SK-N-SH (cell line): ENCODE measurements around the gene MAPKAP1. TPM values are rescaled to one million over a fixed set of nuclear protein-coding genes. Genes with fewer than 3 reads are reported as not detected.

Experiments used
- CTCF ChIA-PET: fragments of 300-600, 350-600 bp; formaldehyde crosslinking; extraction: SDS; loops from one replicate; lab custom pipeline; 2021; lab: Yijun Ruan, JAX
- POLR2A ChIA-PET: fragments of 350-600 bp; sonication (Branson Sonifier 250); formaldehyde crosslinking; extraction: SDS; loops from one replicate; lab custom pipeline; 2020; ENCODE audit warnings: antibody characterized with exemption, inconsistent platforms; lab: Yijun Ruan, JAX
- DNase-seq: peaks from one replicate; pipeline ENCODE4 v3.0.0; 2012
- H2AFZ ChIP-seq: fragments of 200-600 bp; sonication (generic); 2 replicates; pipeline ENCODE4 v1.8.1; 2016; ENCODE audit warnings: antibody characterized with exemption, mild to moderate bottlenecking, low read depth
- H3F3A ChIP-seq: fragments of 200-600 bp; sonication (generic); replicated peaks from 2 replicates; pipeline ENCODE3; 2016; ENCODE audit warnings: antibody characterized with exemption, mild to moderate bottlenecking; ENCODE audit not compliant: insufficient read depth
- H3K27ac ChIP-seq, 2 experiments: fragments of 200-500 bp in 1 of 2; fragments of 200-600 bp in 1 of 2; sonication (Bioruptor generic) in 1 of 2; sonication (generic), shearing (Covaris generic) in 1 of 2; 2 replicates each; pipeline versions ENCODE4 v1.5.1 to v1.6.1; 2014 to 2016; ENCODE audit warnings: low read depth in 2 of 2, inconsistent platforms in 1 of 2, low read length in 1 of 2, mild to moderate bottlenecking in 1 of 2, mixed read lengths in 1 of 2
- H3K27me3 ChIP-seq: fragments of 200-600 bp; sonication (generic), shearing (Covaris generic); 2 replicates; pipeline ENCODE4 v1.6.1; 2016; ENCODE audit warnings: mixed run types; ENCODE audit not compliant: insufficient read depth
- H3K36me3 ChIP-seq, 2 experiments: fragments of 200-500 bp in 1 of 2; fragments of 200-600 bp in 1 of 2; sonication (Bioruptor generic) in 1 of 2; sonication (generic) in 1 of 2; replicated peaks in 1 of 2; 2 replicates each; pipeline versions ENCODE3 to v1.5.1; 2014 to 2016; ENCODE audit warnings: low read length in 1 of 2, mild to moderate bottlenecking in 1 of 2; ENCODE audit not compliant: insufficient read depth in 2 of 2, control insufficient read depth in 1 of 2
- H3K4me1 ChIP-seq, 2 experiments: fragments of 200-500 bp in 1 of 2; fragments of 200-600 bp in 1 of 2; sonication (Bioruptor generic) in 1 of 2; sonication (generic), shearing (Covaris generic) in 1 of 2; 2 replicates each; pipeline versions ENCODE4 v1.5.1 to v1.6.1; 2014 to 2016; ENCODE audit warnings: low read depth in 1 of 2, low read length in 1 of 2, mixed run types in 1 of 2; ENCODE audit not compliant: insufficient read depth in 2 of 2, control insufficient read depth in 1 of 2
- H3K4me2 ChIP-seq: fragments of 200-600 bp; sonication (generic), shearing (Covaris generic); 2 replicates; pipeline ENCODE4 v1.6.1; 2017; ENCODE audit warnings: mixed run types
- H3K4me3 ChIP-seq, 2 experiments: fragments of 200-500 bp in 1 of 2; fragments of 200-600 bp in 1 of 2; sonication (Bioruptor generic) in 1 of 2; sonication (generic), shearing (Covaris generic) in 1 of 2; 2 replicates each; pipeline versions ENCODE4 v1.5.1 to v1.8.1; 2014 to 2016; ENCODE audit warnings: low read depth in 2 of 2, inconsistent platforms in 1 of 2, low read length in 1 of 2, mild to moderate bottlenecking in 1 of 2, mixed read lengths in 1 of 2, moderate library complexity in 1 of 2
- H3K79me2 ChIP-seq: fragments of 200-600 bp; sonication (generic); 2 replicates; pipeline ENCODE4 v1.8.1; 2017; ENCODE audit warnings: mild to moderate bottlenecking; ENCODE audit not compliant: insufficient read depth
- H3K9ac ChIP-seq: fragments of 200-600 bp; sonication (generic); 2 replicates; pipeline ENCODE4 v1.6.1; 2017; ENCODE audit warnings: mixed run types
- H3K9me2 ChIP-seq: fragments of 200-600 bp; sonication (generic); 2 replicates; pipeline ENCODE4 v1.6.1; 2017; ENCODE audit warnings: mixed run types
- H3K9me3 ChIP-seq: fragments of 200-600 bp; sonication (generic); 2 replicates; pipeline ENCODE4 v1.6.1; 2017; ENCODE audit warnings: mixed run types, mild to moderate bottlenecking, moderate library complexity
- H4K20me1 ChIP-seq: fragments of 200-600 bp; sonication (generic); 2 replicates; pipeline ENCODE4 v1.6.1; 2017; ENCODE audit warnings: mild to moderate bottlenecking, mixed run types; ENCODE audit not compliant: insufficient read depth
- ELF1 ChIP-seq: IDR thresholded peaks from 2 replicates; pipeline ENCODE4 v1.4.0; 2012
- FOSL2 ChIP-seq: IDR thresholded peaks from 2 replicates; pipeline ENCODE4 v1.4.0; 2012; ENCODE audit warnings: low read depth, mild to moderate bottlenecking, moderate library complexity, borderline replicate concordance
- FOXJ3 ChIP-seq: sonication (generic); formaldehyde crosslinking; IDR thresholded peaks from 2 replicates; pipeline ENCODE4 v1.5.1; 2020; ENCODE audit warnings: mild to moderate bottlenecking, missing genetic modification reagents
- FOXM1 ChIP-seq: IDR thresholded peaks from 2 replicates; pipeline ENCODE4 v1.4.0; 2012; ENCODE audit warnings: low read depth, mild to moderate bottlenecking
- MAX ChIP-seq: IDR thresholded peaks from 2 replicates; pipeline ENCODE4 v1.4.0; 2012; ENCODE audit warnings: low read depth
- MXI1 ChIP-seq: IDR thresholded peaks from 2 replicates; pipeline ENCODE4 v1.6.1; 2012; ENCODE audit warnings: mild to moderate bottlenecking, low read depth, low read length, improper control_type of control experiment
- NFIC ChIP-seq: IDR thresholded peaks from 2 replicates; pipeline ENCODE4 v1.4.0; 2012; ENCODE audit warnings: borderline replicate concordance
- RFX5 ChIP-seq: IDR thresholded peaks from 2 replicates; pipeline ENCODE4 v1.6.1; 2012; ENCODE audit warnings: mild to moderate bottlenecking, improper control_type of control experiment, low read length
- SIN3A ChIP-seq: IDR thresholded peaks from 2 replicates; pipeline ENCODE4 v1.6.1; 2012; ENCODE audit warnings: low read depth, mild to moderate bottlenecking, low read length, moderate library complexity, borderline replicate concordance
- YY1 ChIP-seq: IDR thresholded peaks from 2 replicates; pipeline ENCODE4 v1.4.0; 2012; ENCODE audit warnings: low read depth, mild to moderate bottlenecking
- whole genome bisulfite sequencing: methylation state at CpG from one replicate; pipeline ENCODE4 v1.1.6; 2017; ENCODE audit warnings: low lambda C conversion rate; 5-methylcytosine and 5-hydroxymethylcytosine counted together
- polyA plus RNA-seq, 3 experiments: library from polyadenylated mRNA; depleted of rRNA; stranded (reverse); fragments of >200 nt; gene quantifications; 2 replicates each; pipeline ENCODE4 v1.2.3, GENCODE V29; 2012
- TF ChIP-seq, protein P1 (sequence below): IDR thresholded peaks from 2 replicates; pipeline ENCODE4 v1.6.1; 2012; ENCODE audit warnings: mild to moderate bottlenecking, low read depth, low read length, moderate library complexity

MAPKAP1 gene
- polyA plus RNA-seq, 1 of the 3 experiments (the other 2 are of a cell fraction), result 117 TPM

GRCh38 chr9:125507226-125507625 is 199.8 kb downstream of the MAPKAP1 start:
- Histone ChIP-seq H3K9me2 (no peaks in the 10 kb centered on the region), H3K9ac (no peak overlapping the region), H4K20me1 (no peaks in the 10 kb centered on the region), H3K4me3 (no peak overlapping the region), H3F3A (peaks cover 12% of the 10 kb centered on the region), H3K27ac (no peak overlapping the region), H3K9me3 (peaks cover 5% of the 10 kb centered on the region; the same call in 1 of the 2 replicates), H3K4me2 (no peak overlapping the region), H3K4me1 (peaks cover 8 to 11% of the 10 kb centered on the region in 2 experiments; a peak in 3 of 4 replicates), H2AFZ (no peak overlapping the region), H3K36me3 (peaks cover 2 to 24% of the 10 kb centered on the region in 2 experiments), H3K27me3 (no peaks in the 10 kb centered on the region), H3K79me2 (peaks cover 20% of the 10 kb centered on the region)
- WGBS, result 98% methylated on average over 5 of the region's 5 CpGs
- CTCF ChIA-PET, result interaction anchor here (1.6 kb wide), 1 partner anchor 10 kb away, joined by 6 read pairs; no protein-coding TSS in a partner anchor
- POLR2A ChIA-PET, result no interaction called here
- DNase-seq, result no peak
- TF ChIP-seq RFX5, result no peak
- TF ChIP-seq, protein P1, sequence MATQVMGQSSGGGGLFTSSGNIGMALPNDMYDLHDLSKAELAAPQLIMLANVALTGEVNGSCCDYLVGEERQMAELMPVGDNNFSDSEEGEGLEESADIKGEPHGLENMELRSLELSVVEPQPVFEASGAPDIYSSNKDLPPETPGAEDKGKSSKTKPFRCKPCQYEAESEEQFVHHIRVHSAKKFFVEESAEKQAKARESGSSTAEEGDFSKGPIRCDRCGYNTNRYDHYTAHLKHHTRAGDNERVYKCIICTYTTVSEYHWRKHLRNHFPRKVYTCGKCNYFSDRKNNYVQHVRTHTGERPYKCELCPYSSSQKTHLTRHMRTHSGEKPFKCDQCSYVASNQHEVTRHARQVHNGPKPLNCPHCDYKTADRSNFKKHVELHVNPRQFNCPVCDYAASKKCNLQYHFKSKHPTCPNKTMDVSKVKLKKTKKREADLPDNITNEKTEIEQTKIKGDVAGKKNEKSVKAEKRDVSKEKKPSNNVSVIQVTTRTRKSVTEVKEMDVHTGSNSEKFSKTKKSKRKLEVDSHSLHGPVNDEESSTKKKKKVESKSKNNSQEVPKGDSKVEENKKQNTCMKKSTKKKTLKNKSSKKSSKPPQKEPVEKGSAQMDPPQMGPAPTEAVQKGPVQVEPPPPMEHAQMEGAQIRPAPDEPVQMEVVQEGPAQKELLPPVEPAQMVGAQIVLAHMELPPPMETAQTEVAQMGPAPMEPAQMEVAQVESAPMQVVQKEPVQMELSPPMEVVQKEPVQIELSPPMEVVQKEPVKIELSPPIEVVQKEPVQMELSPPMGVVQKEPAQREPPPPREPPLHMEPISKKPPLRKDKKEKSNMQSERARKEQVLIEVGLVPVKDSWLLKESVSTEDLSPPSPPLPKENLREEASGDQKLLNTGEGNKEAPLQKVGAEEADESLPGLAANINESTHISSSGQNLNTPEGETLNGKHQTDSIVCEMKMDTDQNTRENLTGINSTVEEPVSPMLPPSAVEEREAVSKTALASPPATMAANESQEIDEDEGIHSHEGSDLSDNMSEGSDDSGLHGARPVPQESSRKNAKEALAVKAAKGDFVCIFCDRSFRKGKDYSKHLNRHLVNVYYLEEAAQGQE, result no peak
- no peak for TF ChIP-seq MAX
- no peak for TF ChIP-seq NFIC
- TF ChIP-seq SIN3A, result no peak
- no peak for TF ChIP-seq MXI1
- no peak for TF ChIP-seq FOXM1
- TF ChIP-seq YY1, result no peak
- no peak for TF ChIP-seq ELF1
- no peak for TF ChIP-seq FOXJ3 (CRISPR knock-in tag)

DNA sequence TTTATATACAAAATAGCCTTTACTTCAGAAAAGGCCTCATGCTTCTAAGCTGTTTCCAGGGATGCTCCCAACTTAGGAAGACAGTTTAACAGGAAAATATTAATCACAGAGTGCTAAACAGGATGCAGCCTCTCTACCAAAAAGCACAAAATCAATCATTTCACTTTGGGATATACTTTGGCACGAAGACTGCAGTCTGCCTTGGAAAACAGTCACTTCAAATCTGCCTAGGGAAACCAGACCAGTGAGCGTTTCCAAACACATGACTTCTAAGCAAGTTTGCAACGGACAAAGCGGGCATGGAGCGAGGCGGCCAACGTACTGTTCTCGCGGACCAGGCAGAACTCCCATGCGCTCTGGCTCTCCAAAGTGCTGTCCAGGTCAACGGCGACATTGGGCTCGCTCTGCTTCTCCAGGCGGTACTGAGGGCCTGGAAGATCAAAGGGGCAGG is 201.0 kb downstream of the MAPKAP1 start:
- H3K9ac ChIP-seq, result no peak overlapping the region
- H2AFZ ChIP-seq, result no peak overlapping the region
- ChIA-PET POLR2A (no interaction called here), CTCF (interaction anchor here (1.6 kb wide), 1 partner anchor 9 kb away, joined by 6 read pairs; no protein-coding TSS in a partner anchor)
- H3K4me2 ChIP-seq, result no peak overlapping the region
- H3K27me3 ChIP-seq, result no peaks in the 10 kb centered on the region
- TF ChIP-seq FOSL2, result no peak
- peaks cover 10% of the 10 kb centered on the region; the same call in 1 of the 2 replicates for H3K79me2 ChIP-seq
- peaks cover 8 to 11% of the 10 kb centered on the region in 2 experiments; a peak in 3 of 4 replicates for H3K4me1 ChIP-seq
- H3K27ac ChIP-seq, result no peak overlapping the region
- H3K4me3 ChIP-seq, result no peak overlapping the region
- peaks cover 12% of the 10 kb centered on the region for H3F3A ChIP-seq
- peaks cover 2 to 34% of the 10 kb centered on the region in 2 experiments for H3K36me3 ChIP-seq
- DNase-seq, result no peak
- 98% methylated on average over 14 of the region's 14 CpGs for WGBS
- no peaks in the 10 kb centered on the region for H4K20me1 ChIP-seq
- peaks cover 11% of the 10 kb centered on the region; the same call in 1 of the 2 replicates for H3K9me3 ChIP-seq
- no peaks in the 10 kb centered on the region for H3K9me2 ChIP-seq
